Mesothelial cell of epicardium (in vitro differentiated cells): ENCODE results near the gene CXCL14. TPM values are rescaled to one million over a fixed set of nuclear protein-coding genes. Genes with fewer than 3 reads are reported as not detected.

Experiments used
- DNase-seq, 2 experiments: peaks; one replicate each; pipeline ENCODE4 v3.0.0; 2021; ENCODE audit warnings: low spot score in 2 of 2; ENCODE audit not compliant: unreplicated experiment in 2 of 2
- H3K27ac Mint-ChIP-seq: 2 replicates; pipeline ENCODE4 v1.8.0; 2021; ENCODE audit warnings: mixed read lengths
- H3K27me3 Mint-ChIP-seq: 2 replicates; pipeline ENCODE4 v1.8.0; 2021; ENCODE audit warnings: low read depth, mixed read lengths
- H3K36me3 Mint-ChIP-seq: 2 replicates; pipeline ENCODE4 v1.8.0; 2021; ENCODE audit warnings: mixed read lengths
- H3K4me1 Mint-ChIP-seq: 2 replicates; pipeline ENCODE4 v1.8.0; 2021; ENCODE audit warnings: mixed read lengths
- H3K4me3 Mint-ChIP-seq: 2 replicates; pipeline ENCODE4 v1.8.0; 2021; ENCODE audit warnings: mild to moderate bottlenecking, moderate library complexity, mixed read lengths
- H3K9me3 Mint-ChIP-seq: 2 replicates; pipeline ENCODE4 v1.8.0; 2021; ENCODE audit warnings: mixed read lengths
- CTCF ChIP-seq: fragments of 200-600 bp; sonication (generic); IDR thresholded peaks from one replicate; pipeline ENCODE4 v1.5.0; 2021; ENCODE audit warnings: antibody characterized with exemption; ENCODE audit not compliant: unreplicated experiment
- total RNA-seq: library from RNA; stranded (reverse); gene quantifications from 3 replicates; pipeline ENCODE4 v1.2.1, GENCODE V29; 2021

The CXCL14 gene
- total RNA-seq, 1 donor from 2014 or later: 56.5 TPM

GRCh38 chr5:135568923-135569360 lies 9.8 kb downstream of the CXCL14 start:
- no peak for TF ChIP-seq CTCF
- no peaks in the 10 kb centered on the region for H3K27me3 Mint-ChIP-seq
- no peak overlapping the region for H3K27ac Mint-ChIP-seq
- no peak overlapping the region for H3K4me3 Mint-ChIP-seq
- H3K9me3 Mint-ChIP-seq: no peaks in the 10 kb centered on the region
- peaks cover 33% of the 10 kb centered on the region for H3K4me1 Mint-ChIP-seq
- no peak for DNase-seq
- peaks cover 5% of the 10 kb centered on the region for H3K36me3 Mint-ChIP-seq

GRCh38 chr5:135568246-135568645 lies 10.5 kb downstream of the CXCL14 start:
- Mint-ChIP-seq H3K27me3 (no peaks in the 10 kb centered on the region), H3K4me1 (peaks cover 33% of the 10 kb centered on the region), H3K27ac (peak overlapping the region; percentile 23)

DNA sequence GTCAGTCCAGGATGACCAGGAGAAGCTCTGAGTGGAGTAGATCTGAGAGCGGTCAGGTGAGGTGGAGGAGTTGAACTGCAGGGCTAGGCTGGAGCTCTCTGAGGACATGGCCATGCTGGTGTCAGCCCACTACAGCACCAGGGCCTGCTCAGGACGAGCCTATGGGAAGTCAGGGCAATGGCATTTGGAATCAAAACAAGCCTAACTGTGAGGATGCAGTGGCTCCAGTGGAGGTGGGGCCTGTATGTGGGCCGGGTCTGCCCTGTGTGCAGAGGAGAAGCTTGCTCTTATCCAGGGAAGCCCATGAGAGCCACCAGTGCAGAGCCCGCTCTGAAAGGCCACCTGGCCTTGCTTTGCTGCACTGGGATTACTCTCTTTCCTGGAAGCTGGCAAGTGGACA lies 11.1 kb downstream of the CXCL14 start:
- no peak for TF ChIP-seq CTCF
- peaks cover 33% of the 10 kb centered on the region for H3K4me1 Mint-ChIP-seq
- H3K9me3 Mint-ChIP-seq: no peaks in the 10 kb centered on the region
- no peak overlapping the region for H3K27ac Mint-ChIP-seq
- no peak for DNase-seq
- H3K4me3 Mint-ChIP-seq: no peak overlapping the region
- H3K36me3 Mint-ChIP-seq: peaks cover 5% of the 10 kb centered on the region
- no peaks in the 10 kb centered on the region for H3K27me3 Mint-ChIP-seq

More at GRCh38 chr5:135568246-135568645, 10.5 kb downstream of the CXCL14 start:
- Mint-ChIP-seq H3K9me3 (no peaks in the 10 kb centered on the region), H3K4me3 (no peak overlapping the region), H3K36me3 (peaks cover 5% of the 10 kb centered on the region)
- DNase-seq: no peak
- no peak for TF ChIP-seq CTCF

- DNase-seq: no peak
Measured at GRCh38 chr5:135566422-135567400, 12.1 kb downstream of the CXCL14 start.

GRCh38 chr5:135565725-135566421 lies 12.9 kb downstream of the CXCL14 start:
- peak in 1 of 2 experiments; percentile 77 for DNase-seq
- TF ChIP-seq CTCF: peak; percentile 86
- H3K27me3 Mint-ChIP-seq: no peaks in the 10 kb centered on the region
- no peaks in the 10 kb centered on the region for H3K9me3 Mint-ChIP-seq
- no peak overlapping the region for H3K4me3 Mint-ChIP-seq
- peaks cover 39% of the 10 kb centered on the region for H3K4me1 Mint-ChIP-seq
- no peaks in the 10 kb centered on the region for H3K36me3 Mint-ChIP-seq
- H3K27ac Mint-ChIP-seq: no peak overlapping the region

More at GRCh38 chr5:135566422-135567400, 12.1 kb downstream of the CXCL14 start:
- H3K36me3 Mint-ChIP-seq: no peaks in the 10 kb centered on the region
- H3K4me3 Mint-ChIP-seq: no peak overlapping the region
- H3K4me1 Mint-ChIP-seq: peaks cover 34% of the 10 kb centered on the region
- no peak overlapping the region for H3K27ac Mint-ChIP-seq
- H3K27me3 Mint-ChIP-seq: no peaks in the 10 kb centered on the region
- peak; percentile 8 for TF ChIP-seq CTCF
- no peaks in the 10 kb centered on the region for H3K9me3 Mint-ChIP-seq
